Renal pelvis (tissue), 4 donors: ENCODE data around the gene IL1RAPL2. TPM values are rescaled to one million over a fixed set of nuclear protein-coding genes. Genes with fewer than 3 reads are reported as not detected.
A peak's percentile ranks its signal among the peaks of the same experiment; 100 is the strongest.
"Not testable (repeated sequence)": the region's sequence is repeated elsewhere in the genome, so short reads cannot be mapped to it uniquely, and the experiment has no call there.

Source experiments
- DNase-seq: peaks from one replicate; pipeline ENCODE4 v3.0.0-alpha.2; 2013
- polyA plus RNA-seq, 3 donors: library from polyadenylated mRNA; unstranded; fragments of 120-200 nt; gene quantifications; one replicate each; pipeline ENCODE4 v1.2.1, GENCODE V29; 2013; ENCODE audit not compliant: insufficient read length in 3 of 3

Gene IL1RAPL2
- polyA plus RNA-seq, 3 donors: 0.78 to 2.2 (median 1.5) TPM

DNA sequence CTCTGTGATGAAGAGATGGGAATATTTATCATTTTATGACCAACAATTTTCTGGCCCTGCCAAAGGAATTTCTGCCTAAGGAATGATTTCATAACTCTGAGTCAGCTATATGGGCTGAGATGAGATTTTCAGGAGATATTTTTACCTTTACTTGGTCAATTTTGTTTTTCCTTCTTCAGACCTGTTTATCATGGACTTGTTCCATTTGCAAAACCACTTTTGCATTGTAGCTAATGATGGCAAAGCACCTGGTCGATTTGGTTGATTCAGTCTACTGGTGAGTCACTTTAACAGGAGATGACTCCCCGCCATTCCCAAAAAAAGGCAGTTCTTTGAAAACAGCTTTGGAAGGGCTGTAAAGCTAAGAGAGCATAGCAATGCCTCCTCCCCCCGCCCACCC is 601.2 kb downstream of the IL1RAPL2 start:
- no peak for DNase-seq

DNA sequence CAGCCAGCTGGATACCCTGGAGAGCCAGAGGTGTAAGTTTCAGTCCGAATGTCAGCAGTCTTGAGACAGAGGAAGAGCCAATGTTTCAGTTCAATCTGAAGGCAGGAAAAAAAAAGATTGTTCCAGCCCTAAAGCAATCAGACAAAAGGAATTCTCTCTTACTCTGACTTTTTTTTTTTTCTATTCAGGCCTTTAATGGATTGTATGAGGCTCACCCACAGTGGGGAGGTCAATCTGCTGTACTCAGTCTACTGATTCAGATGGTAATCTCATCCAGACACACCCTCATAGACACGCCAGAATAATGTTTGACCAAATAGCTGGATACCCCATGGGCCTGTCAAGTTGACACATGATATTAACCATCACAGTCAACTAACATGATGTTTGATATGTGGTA is 602.6 kb downstream of the IL1RAPL2 start:
- no peak for DNase-seq

DNA sequence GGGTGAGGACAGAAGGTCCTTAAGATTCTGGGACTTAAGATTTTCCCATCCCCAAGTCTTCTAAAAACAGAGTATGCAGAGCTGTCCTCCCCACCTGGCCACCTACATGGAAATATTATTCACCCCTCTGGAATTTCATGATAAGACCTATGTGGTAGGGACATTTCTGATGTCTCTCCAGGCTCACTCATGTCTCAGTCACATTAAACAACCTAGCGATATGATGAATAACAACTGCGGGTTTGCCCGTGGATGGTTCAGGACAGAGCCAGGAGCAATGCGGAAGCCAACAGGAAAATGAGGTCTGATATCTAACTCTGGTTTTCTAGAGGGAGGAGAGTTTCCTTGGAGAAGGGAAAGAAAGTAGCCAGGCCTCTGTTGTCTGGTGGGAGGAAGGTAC is 607.1 kb downstream of the IL1RAPL2 start:
- DNase-seq: no peak

DNA sequence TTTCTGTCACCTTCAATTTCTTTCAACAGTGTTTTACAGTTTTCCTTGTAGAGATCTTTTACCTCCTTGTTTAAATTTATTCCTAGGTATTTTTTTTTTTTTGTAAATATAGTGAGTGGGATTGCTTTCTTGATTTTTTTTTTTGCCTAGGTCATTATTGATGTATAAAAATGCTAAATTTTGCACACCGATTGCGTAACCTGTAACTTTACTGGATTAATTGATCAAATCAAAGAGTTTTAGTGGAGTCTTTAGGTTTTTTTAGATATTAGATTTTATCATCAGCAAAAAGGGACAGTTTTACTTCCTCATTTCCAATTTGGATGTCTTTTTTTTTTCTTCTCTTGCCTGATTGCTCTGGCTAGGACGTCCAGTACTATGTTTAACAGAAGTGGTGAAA is 613.6 kb downstream of the IL1RAPL2 start:
- no peak for DNase-seq

DNA sequence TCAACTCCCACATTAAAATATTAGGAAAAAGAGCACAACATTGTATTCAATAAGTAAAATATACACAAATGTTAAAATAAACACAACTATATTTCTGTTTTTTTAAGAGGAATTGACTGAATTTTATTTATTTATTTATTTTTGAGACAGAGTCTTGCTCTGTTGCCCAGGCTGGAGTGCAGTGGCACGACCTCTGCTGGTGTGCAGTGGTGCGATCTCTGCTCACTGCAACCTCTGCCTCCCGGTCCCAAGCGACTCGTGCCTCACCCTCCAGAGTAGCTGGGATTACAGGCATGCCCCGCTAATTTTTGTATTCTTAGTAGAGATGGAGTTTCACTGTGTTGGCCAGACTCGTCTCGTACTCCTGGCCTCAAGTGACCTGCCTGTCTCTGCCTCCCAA is 623.1 kb downstream of the IL1RAPL2 start:
- DNase-seq: no peak

DNA sequence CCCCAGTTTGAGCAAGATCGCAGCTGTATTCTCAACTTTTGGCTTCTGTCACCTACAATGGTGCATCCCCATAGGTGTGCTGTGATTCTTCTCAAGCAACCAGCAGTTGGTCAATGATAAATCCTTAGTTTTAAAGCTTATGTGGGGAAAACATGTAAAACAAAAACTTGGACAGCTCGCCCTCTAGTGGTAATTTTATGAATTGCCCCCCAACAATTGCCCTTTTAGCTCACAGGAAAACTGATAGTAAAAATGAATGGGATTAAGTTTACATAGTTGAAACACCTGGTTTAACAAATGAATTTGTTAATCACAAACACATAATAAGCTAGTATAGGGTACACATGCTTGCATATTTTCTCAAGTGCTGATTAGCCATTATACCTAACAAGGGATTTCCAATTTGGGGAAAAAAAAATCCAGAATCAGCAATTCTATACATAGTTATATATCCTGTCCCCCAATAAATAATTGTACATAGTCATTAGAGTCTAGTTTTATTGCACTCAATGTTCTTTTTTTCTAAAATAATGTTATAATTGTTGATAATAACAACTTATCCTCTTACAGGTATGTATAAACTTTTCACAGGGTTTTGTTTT is 624.4 kb downstream of the IL1RAPL2 start:
- peak; percentile 17 for DNase-seq

DNA sequence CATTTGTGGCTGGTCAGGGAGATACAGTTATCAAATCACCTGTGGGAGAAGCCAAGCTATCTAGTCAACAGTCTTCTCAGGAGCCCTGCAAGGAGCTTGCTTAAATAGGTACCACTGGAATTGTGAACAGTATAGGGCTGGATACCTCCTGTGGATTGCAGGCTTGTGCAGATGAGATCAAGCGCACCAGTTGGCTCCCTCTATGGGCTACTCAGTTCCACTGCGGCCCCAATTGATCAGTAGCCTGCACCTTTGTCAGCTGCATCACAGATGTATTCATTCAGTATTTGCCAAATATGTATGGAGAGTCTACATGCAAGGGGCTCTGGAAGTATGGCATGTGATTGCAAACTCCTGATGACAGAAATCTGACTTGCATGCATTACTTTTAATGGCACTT is 625.9 kb downstream of the IL1RAPL2 start:
- no peak for DNase-seq

DNA sequence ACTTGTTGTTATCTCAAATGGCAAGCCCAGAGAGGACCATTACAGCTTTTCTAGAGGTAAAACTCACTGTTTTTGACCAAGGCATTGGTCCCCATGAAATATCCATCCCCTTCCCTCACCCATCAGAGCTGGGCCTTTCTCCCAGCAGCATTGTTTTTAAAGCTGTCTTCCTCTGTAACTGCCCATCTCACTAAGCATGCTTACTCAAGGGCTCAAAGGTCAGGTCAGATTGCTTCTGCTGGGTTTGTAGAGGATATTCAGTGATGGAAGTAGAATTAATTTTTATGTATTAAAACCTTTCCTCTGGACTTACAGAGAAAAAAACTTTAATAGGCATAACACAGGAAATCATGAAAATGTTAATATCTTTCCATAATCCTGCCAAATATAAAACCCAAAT is 643.4 kb downstream of the IL1RAPL2 start:
- DNase-seq: no peak

DNA sequence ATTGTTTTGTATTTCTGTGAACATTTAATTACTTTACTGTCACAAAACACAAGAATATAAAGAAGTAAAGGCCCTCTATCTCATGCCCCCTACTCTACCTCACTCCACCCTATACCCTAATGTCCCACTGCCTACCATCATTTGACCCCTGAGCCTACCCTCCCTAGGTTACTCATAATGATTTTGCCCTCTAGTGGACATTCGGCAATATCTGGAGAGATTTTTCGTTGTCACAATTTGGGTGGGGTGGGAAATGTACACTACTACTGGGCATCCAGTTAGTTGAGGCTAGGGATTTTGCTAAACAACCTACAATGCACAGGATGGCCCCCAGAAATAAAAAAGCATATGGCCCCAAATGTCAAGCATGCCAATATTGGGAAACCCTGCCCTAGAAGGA is 644.3 kb downstream of the IL1RAPL2 start:
- DNase-seq: no peak

DNA sequence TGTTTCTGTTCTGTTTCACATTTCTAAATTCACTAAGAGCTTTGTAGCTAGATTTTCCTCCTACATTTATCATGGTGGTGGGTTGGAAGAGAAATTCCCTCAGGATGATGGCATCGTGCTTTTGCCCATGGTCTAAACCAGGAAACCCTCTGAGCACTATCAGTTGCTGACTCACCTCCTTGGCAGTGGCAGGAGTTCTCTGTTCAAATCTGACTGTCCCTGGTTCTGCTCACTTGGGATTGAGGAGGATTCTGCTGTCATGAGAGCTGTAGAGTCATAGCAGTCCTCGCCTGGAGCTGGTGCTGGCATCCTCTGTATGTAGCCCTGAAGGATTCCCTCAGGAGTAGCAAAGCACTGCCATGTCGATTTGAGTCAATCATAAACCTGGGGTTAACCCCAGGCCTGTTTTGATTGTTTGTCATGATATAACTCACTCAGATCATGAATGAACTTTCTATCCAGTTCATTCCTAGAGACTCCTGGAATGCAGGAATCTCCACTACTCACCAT is 645.1 kb downstream of the IL1RAPL2 start:
- no peak for DNase-seq

DNA sequence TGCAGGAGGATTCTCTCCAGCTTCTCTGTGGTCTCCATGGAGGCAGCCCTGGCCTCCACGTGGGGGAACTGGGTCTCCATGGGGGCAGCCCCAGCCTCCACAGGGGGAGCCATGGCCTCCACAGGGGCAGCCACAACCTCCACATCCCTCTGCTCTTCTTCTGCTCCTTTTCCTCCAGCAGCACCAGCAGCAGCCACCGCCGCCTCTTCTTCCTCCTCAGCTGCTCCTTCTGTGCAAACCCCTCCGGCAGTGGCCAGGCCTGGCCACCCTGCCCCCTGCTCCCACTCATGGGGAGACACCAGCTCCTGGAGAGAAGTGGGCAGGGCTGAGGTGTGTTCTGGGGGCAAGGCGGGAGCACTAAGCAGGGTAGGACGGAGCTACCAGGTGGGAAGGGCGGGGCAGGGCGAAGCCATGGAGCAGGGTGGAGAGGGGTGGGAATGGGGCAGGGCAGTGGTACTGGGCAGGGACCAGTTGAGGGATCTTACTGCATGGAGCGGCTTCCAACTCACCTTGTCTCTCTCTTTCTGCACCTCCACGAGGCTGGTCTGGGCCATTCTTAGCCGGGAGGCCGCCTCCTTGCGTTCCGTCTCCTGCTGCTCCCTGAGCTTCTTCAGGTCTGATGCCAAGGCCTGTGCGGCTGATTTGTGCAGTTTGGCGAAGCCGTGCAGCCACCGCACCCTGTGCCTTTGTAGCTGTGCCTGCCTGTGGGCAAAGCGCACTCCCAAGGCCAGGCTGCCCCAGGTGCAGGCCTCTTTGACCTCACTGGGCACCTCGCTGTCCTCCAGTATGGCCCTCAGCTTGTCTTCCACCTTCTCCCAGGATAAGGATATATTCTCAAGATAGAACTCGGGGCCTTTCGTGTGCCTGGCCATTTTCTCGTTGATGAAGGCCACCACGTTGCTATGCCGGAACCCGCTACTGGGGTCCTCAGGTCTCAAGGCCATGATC is 653.7 kb downstream of the IL1RAPL2 start:
- DNase-seq: no peak

DNA sequence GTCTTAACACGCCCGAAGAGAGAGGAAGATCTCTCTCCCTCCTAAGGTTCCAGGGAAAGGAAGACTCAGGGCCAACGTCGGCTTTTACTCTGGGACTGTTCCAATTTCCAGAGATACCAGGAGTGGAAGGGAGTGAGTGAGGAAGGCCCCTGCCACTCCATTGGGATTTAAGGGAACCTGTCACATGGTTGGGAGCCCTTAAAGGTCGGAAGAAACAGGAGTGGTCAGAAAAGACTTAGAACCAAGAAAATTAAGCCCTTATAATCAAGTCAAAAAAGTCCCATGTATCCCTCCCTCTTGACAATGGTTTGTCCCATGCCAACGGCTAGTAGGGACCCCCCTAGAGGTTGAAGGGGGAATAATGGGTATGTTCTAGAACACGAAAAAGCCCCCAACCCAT is 654.6 kb downstream of the IL1RAPL2 start, which contains the start of gene TEX13A:
TEX13A (minus strand) TSS at position 59 of the 400 bp plus-strand sequence. CDS start 297 bp downstream, outside the sequence.
- no peak for DNase-seq

DNA sequence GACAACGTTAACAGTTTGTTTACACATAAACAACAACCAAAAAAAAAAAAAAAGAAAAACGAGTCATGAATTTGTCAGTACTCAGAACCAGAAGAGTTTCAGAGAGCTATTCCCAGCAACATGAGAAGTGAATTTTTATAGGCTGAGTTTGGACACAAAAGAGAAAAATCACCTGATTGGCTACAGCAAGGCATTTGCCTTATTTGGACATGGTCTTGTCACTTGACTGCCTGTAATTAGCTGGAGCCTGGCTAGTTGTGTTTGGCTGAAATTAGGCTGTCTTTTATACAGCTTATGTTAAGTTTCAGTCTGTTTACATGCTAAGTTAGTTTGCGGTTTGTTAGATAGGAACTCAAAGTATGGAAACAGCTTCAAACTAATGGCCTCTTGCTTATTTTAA is 655.4 kb downstream of the IL1RAPL2 start:
- DNase-seq: no peak

DNA sequence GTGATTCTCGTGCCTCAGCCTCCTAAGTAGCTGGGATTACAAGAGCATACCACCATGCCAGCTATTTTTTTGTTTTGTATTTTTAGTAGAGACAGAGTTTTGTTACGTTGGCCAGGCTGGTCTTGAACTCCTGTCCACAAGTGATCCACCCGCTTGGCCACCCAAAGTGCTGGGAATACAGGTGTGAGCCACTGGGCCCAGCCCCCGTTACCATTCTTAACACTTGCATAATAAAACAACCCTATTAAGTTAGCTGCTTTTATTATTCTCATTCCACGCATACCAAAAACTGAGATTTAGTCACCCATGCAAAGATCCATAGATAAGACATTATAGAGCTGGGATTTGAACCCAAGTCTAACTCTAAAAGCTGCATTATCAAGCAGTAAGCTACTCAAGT is 660.5 kb downstream of the IL1RAPL2 start:
- DNase-seq: no peak

DNA sequence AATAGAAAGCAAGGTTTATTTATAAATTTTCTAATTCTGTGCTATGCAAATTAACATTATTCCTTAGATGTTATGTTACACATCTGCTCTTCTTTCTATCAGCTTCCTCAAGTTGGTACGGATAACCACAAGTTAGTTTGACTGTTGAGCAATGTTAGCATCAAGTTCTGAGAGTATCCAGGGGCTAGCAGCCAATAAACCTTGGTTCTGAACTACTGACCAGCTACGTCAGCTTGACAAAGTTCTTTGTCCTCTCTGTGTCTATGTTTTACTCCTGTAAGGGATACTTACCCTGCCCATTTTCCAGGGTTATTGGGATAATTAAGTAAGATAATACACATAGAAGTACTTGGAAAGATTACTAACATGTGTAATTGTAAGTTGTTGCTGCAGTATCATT is 662.6 kb downstream of the IL1RAPL2 start:
- no peak for DNase-seq

DNA sequence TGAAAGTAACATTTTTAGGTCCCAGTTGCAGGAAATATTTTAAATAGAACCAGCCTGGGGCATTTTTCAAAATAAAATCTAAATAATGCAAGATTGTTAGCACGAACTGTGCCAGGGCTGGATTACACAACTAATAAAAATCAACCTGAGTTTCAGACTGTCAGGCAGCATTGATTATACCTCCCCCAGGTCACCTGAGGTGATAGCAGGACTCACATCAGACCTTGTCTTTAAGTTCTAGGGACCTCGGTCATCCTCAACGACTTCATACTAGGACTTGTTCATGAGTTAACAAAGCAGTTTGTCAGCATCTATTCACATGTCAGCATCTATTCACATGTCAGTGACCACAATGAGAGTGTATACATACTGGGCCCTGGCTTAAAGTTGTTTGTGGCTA is 663.1 kb downstream of the IL1RAPL2 start:
- DNase-seq: no peak

DNA sequence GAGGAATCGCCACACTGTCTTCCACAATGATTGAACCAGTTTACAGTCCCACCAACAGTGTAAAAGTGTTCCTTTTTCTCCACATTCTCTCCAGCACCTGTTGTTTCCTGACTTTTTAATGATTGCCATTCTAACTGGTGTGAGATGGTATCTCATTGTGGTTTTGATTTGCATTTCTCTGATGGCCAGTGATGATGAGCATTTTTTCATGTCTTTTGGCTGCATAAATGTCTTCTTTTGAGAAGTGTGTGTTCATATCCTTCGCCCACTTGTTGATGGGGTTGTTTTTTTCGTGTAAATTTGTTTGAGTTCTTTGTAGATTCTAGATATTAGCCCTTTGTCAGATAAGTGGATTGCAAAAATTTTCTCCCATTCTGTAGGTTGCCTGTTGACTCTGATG is 671.4 kb downstream of the IL1RAPL2 start:
- not testable (repeated sequence) for DNase-seq

DNA sequence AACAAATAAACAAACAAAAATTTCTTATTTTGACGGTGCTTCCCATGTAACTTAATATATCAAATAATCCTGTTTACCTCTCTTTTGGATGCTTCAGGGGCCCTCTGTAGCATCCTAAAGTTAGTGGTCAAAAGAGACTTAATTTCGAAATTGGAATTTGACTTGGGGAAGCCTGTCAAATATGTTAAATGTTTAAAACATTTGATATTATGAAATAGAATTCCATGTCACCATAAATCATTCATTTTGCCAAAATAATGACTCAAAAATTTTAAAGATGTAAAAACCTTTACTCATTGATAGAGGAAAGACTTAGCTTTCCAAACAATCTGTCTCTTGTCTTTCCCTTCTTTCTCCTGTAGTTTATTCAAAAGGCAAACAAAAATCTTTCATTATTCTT is 675.1 kb downstream of the IL1RAPL2 start:
- DNase-seq: no peak

DNA sequence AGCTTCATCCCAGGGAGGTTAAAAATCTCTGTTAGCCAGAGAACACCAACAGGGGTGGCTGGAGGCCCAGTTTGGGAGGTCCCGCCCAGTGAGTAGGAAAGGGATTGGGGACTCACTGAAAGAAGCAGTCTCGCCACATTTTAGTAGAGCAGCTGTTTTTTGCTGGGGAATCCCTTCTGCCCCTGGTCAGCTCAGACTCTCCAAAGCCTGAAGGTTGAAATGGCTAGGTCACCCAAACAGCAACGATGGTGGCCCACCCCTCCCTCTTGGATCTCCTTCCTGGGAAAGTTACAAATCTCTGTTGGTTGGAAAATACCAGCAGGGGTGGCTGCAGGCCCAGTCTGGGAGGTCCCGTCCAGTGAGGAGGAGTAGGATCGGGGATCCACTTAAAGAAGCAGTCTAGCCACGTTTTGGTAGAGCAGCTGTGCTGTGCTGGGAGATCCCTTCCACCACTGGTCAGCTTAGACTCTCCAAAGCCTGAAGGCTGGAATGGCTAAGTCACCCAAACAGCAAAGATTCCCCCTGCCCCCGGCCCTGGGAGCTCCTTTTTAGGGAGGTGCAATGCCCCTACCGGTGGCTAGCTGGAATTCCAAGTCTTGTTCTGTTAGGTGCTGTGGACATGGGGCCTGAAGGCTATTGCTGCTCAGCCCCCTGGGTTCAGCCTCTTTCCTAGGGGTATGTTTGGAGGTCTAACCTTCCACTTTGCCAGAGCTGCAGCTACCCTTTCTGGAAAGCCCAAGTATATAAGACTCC is 694.5 kb downstream of the IL1RAPL2 start:
- no peak for DNase-seq

DNA sequence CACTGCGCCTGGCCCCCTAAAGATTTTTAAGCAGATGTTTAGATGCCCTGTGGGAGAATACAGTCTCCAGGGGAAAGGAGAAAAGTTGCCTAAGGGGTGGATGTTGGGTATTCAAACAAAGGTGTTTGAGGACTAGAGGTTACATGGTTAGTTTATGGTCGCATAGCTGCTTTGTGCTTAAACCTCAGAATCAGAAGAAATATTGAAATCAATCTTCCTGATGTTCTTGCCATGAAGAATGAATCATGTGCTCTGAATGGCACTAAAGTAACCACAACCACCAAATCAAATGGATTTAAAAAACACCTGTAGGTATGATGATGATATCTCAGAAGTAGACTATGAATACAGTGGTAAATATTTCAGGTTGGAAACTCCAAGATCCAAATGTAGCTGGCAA is 697.2 kb downstream of the IL1RAPL2 start:
- DNase-seq: no peak

DNA sequence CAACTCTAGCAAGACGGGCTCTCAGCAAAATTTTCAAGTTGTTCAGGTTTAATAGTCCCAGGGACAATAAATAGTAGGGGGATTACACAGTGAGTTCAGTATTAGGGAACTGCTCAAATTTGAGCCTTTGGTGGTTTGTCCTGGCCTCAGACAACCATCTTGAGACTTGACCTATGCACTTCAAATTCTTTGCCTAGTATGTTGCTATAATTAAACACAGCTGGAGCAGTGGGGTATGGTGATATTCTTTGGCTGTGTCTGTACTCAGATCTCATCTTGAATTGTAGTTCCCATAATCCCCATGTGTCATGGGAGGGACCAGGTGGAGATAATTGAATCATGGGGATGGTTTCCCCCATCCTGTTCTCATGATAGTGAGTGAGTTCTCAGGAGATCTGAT is 697.8 kb downstream of the IL1RAPL2 start:
- DNase-seq: no peak

DNA sequence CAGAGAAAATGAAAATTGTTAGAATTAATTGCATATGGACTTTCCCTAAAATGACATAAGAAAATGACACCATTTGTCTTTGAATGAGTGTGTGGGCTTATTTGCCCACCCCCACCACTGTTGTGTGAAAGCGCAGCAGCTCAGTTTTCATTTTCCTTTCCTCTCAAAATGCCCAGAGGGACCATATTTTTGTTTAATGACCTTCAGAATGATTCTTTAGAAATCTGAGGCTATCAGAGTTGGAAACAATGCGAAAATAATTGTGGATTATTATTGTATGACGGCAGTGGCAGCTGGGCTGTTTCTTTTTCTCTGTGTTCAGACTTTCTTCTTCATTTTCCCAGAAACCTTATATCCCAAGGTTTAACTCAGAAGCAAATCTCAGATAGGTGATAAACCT is 699.1 kb downstream of the IL1RAPL2 start:
- peak; percentile 23 for DNase-seq
